ENCODE data around the gene SLC24A4. TPM values are rescaled to one million over a fixed set of nuclear protein-coding genes. Genes with fewer than 3 reads are reported as not detected.

The SLC24A4 gene
- polyA plus RNA-seq, 4 donors, result 0.16 to 0.31 TPM; not detected in 2

DNA sequence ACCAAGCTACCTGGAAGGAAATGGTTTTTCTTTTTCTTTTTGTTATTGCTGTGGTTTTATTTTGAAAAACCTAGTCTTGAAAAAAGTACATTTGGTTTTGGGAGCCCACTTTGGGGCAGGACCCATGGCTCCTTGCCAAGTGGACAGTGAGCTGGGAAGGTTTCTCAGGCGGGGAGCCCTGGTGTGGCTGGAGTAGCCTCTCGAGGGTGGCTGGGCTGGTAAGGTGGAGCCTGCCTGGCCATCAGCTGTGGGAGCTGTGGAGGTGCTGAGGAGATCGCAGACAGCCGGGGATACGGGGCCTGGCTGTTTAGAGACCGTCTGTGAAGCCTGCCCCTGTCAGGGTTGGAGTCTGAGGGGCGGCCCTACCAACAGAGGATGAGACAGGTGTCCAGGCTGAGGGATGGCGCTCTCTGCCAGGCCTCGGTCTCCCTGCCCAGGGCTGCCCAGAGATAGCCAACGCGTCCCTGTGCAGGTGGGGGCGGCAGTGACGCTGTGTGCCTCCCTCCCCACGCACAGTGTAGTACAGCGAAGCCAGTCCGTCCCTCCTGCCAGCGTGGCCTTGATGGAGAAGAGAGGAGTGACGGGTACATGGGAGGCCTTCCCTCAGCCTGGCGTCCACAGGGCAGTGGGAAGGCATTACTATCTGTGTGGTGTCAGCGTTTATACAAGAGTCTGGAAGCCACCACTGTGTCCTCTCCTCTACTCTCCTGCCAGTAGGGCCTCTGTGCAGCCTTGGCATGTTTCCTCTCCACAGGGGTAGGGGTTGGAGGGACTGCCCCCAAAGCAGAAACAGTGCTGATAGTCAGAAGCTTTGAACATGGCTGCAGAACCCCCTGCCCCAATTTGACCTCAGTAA is 196.5 kb downstream of the SLC24A4 start:
- FAIRE-seq, result no peak
- peaks cover 0 to 12% (median 0%) of the 10 kb centered on the region in 3 donors for H3K36me3 ChIP-seq (ENCODE audit: control insufficient read depth in 3 of 3, insufficient read depth in 2 of 3, low read depth in 1 of 3, low read length in 3 of 3)
- no peak for DNase-seq
- H3K9me3 ChIP-seq (ENCODE audit: control insufficient read depth in 2 of 2, insufficient read depth in 1 of 2, low read depth in 1 of 2, low read length in 1 of 2), result no peaks in the 10 kb centered on the region
- H3K4me3 ChIP-seq (ENCODE audit: low read depth in 1 of 3, low read length in 3 of 3), result no peak overlapping the region
- peak overlapping the region in 2 of 3 donors; percentile 16 to 24 for H3K27ac ChIP-seq (ENCODE audit: low read depth in 1 of 3, low read length in 2 of 3)
- no peaks in the 10 kb centered on the region for H3K27me3 ChIP-seq (ENCODE audit: control insufficient read depth in 3 of 3, insufficient read depth in 3 of 3, low read length in 3 of 3)
- WGBS, 3 donors, result 86 to 90% (median 87%) methylated on average over 18 to 20 of the region's 20 CpGs
- peaks cover 0 to 6% (median 2%) of the 10 kb centered on the region in 3 donors for H3K4me1 ChIP-seq (ENCODE audit: control insufficient read depth in 3 of 3, insufficient read depth in 2 of 3, low read depth in 1 of 3, low read length in 2 of 3)

DNA sequence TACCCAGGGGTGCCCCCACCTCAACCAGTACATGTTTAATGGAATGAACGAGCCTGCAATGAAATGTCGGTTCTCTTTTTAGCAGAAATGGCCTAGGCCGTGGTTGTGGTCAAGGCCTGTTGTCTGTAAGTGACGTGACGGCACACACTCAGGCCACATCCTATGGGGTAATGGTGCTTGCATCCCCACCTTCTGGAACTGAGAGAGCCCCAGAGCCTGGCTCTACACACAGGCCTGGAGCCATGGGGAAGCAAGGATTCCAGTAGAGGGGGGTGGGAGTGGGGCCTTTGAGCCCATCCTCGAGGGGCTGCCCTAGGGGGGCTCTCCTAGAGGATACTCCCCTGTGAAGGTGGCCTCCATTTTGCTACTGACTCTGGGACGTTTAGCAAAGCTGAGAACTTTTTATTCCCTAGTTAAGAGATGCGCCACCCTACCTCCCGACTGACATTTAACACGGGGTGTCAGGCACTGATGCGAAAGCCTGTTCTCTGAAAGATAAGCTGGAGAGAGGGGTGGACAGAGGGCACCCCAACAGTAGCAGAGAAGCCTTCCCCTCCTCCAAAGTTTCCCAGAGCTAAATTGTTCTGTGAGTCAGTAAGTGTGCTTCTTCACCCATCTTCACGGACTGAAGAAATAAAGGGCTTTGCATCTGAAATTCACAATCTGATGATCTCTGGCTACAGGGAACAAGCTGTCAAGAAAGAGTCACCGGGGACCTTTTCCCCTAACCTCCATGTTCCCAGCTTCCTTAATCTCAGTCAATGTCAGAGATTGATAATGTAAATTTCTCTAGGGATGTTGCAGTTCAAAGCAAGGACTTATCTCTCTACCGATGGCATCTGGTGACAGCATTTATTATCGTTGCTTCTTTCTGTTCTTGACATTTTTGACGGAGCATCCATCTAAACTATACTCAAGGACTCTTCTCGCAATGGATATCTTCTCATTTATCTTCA is 197.4 kb downstream of the SLC24A4 start:
- H3K27ac ChIP-seq (ENCODE audit: low read depth in 1 of 3, low read length in 2 of 3), result peak overlapping the region in 2 of 3 donors; percentile 16 to 27
- H3K27me3 ChIP-seq (ENCODE audit: control insufficient read depth in 3 of 3, insufficient read depth in 3 of 3, low read length in 3 of 3), result no peaks in the 10 kb centered on the region
- H3K36me3 ChIP-seq (ENCODE audit: control insufficient read depth in 3 of 3, insufficient read depth in 2 of 3, low read depth in 1 of 3, low read length in 3 of 3), result peaks cover 0 to 13% (median 0%) of the 10 kb centered on the region in 3 donors
- DNase-seq (no peak), FAIRE-seq (no peak)
- H3K4me1 ChIP-seq (ENCODE audit: control insufficient read depth in 3 of 3, insufficient read depth in 2 of 3, low read depth in 1 of 3, low read length in 2 of 3), result peaks cover 0 to 2% (median 0%) of the 10 kb centered on the region in 3 donors
- no peak overlapping the region for H3K4me3 ChIP-seq (ENCODE audit: low read depth in 1 of 3, low read length in 3 of 3)
- 81 to 91% (median 84%) methylated on average over 17 of the region's 17 CpGs for WGBS, 3 donors
- H3K9me3 ChIP-seq (ENCODE audit: control insufficient read depth in 2 of 2, insufficient read depth in 1 of 2, low read depth in 1 of 2, low read length in 1 of 2), result no peaks in the 10 kb centered on the region

DNA sequence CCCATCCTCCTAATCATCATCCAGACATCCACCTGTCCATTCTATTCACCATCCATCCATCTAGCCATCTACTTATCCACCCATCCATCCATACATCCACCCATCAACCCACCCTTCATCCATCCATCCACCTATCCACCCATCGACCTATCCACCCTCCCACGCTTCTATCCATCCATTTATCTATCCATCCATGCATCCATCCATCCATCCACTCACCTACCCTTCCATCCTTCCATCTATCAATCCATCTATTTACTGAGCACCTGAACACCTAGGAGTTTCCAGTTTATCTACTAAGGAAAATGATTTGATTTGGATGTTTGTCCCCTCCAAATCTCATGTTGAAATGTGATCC is 198.1 kb downstream of the SLC24A4 start:
- 93 to 96% (median 93%) methylated on average over 2 of the region's 2 CpGs for WGBS, 3 donors
- no peak overlapping the region for H3K27ac ChIP-seq (ENCODE audit: low read depth in 1 of 3, low read length in 2 of 3)
- H3K4me3 ChIP-seq (ENCODE audit: low read depth in 1 of 3, low read length in 3 of 3), result no peak overlapping the region
- peaks cover 0 to 13% (median 0%) of the 10 kb centered on the region in 3 donors for H3K36me3 ChIP-seq (ENCODE audit: control insufficient read depth in 3 of 3, insufficient read depth in 2 of 3, low read depth in 1 of 3, low read length in 3 of 3)
- FAIRE-seq (no peak), DNase-seq (no peak)
- H3K9me3 ChIP-seq (ENCODE audit: control insufficient read depth in 2 of 2, insufficient read depth in 1 of 2, low read depth in 1 of 2, low read length in 1 of 2), result no peaks in the 10 kb centered on the region
- H3K27me3 ChIP-seq (ENCODE audit: control insufficient read depth in 3 of 3, insufficient read depth in 3 of 3, low read length in 3 of 3), result no peaks in the 10 kb centered on the region
- peaks cover 0 to 2% (median 0%) of the 10 kb centered on the region in 3 donors for H3K4me1 ChIP-seq (ENCODE audit: control insufficient read depth in 3 of 3, insufficient read depth in 2 of 3, low read depth in 1 of 3, low read length in 2 of 3)

DNA sequence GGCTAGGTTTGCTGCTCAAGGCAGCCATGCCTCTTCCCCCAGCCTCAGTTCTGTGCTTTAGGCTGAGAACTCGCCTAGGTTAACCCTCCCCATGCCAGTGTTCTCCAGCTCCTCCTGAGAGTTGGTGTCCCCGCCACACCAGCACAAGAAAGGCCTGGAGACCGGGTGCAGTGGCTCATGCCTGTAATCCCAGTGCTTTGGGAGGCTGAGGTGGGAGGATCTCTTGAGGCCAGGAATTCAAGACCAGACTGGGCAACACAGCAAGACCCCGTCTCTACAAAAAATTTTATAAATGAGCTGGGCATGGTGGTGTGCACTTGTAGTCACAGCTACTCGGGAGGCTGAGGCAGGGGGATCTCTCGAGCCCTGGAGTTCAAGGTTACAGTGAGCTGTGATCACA is 200.8 kb downstream of the SLC24A4 start:
- FAIRE-seq (no peak), DNase-seq (no peak)
- Histone ChIP-seq H3K9me3 (ENCODE audit: control insufficient read depth in 2 of 2, insufficient read depth in 1 of 2, low read depth in 1 of 2, low read length in 1 of 2) (no peaks in the 10 kb centered on the region), H3K4me1 (ENCODE audit: control insufficient read depth in 3 of 3, insufficient read depth in 2 of 3, low read depth in 1 of 3, low read length in 2 of 3) (no peaks in the 10 kb centered on the region), H3K4me3 (ENCODE audit: low read depth in 1 of 3, low read length in 3 of 3) (no peak overlapping the region), H3K27me3 (ENCODE audit: control insufficient read depth in 3 of 3, insufficient read depth in 3 of 3, low read length in 3 of 3) (no peaks in the 10 kb centered on the region), H3K27ac (ENCODE audit: low read depth in 1 of 3, low read length in 2 of 3) (no peak overlapping the region), H3K36me3 (ENCODE audit: control insufficient read depth in 3 of 3, insufficient read depth in 2 of 3, low read depth in 1 of 3, low read length in 3 of 3) (peaks cover 0 to 13% (median 0%) of the 10 kb centered on the region in 3 donors)
- 84 to 92% (median 91%) methylated on average over 6 of the region's 6 CpGs for WGBS, 3 donors

DNA sequence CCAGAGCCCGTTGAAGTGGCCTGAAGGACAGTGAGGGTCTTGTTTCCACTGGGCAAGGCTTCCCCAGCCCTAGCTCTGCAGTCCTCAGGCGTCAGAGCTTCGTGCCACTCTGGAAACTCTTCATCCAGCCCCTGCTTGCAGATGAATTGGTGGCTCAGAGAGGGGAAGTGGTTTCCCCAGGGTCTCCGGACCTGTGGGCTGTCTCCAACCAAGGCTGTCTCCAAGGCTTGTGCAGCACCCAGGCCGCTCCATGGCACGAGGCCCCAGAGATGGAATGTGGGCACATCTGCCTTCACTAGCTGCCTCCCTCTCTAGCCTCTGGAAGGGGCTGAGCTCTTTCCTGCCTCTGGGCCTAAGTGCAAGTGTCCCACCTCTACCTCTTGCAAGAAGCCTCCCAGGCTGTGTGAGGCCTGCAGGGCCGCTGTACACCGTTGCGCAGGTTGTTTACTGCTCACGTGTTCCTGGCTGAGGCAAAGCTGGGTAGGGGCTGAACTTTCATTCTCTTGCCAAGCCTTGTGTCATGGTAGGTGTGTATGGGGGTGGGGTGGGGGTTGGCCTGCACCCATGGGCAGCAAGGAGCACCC is 201.7 kb downstream of the SLC24A4 start:
- no peak for DNase-seq
- Histone ChIP-seq H3K36me3 (ENCODE audit: control insufficient read depth in 3 of 3, insufficient read depth in 2 of 3, low read depth in 1 of 3, low read length in 3 of 3) (peaks cover 0 to 13% (median 0%) of the 10 kb centered on the region in 3 donors), H3K9me3 (ENCODE audit: control insufficient read depth in 2 of 2, insufficient read depth in 1 of 2, low read depth in 1 of 2, low read length in 1 of 2) (no peaks in the 10 kb centered on the region), H3K4me3 (ENCODE audit: low read depth in 1 of 3, low read length in 3 of 3) (no peak overlapping the region), H3K27me3 (ENCODE audit: control insufficient read depth in 3 of 3, insufficient read depth in 3 of 3, low read length in 3 of 3) (no peaks in the 10 kb centered on the region), H3K4me1 (ENCODE audit: control insufficient read depth in 3 of 3, insufficient read depth in 2 of 3, low read depth in 1 of 3, low read length in 2 of 3) (no peaks in the 10 kb centered on the region), H3K27ac (ENCODE audit: low read depth in 1 of 3, low read length in 2 of 3) (peak overlapping the region in 1 of 3 donors; percentile 15)
- FAIRE-seq, result no peak
- 73 to 84% (median 79%) methylated on average over 10 of the region's 10 CpGs for WGBS, 3 donors

DNA sequence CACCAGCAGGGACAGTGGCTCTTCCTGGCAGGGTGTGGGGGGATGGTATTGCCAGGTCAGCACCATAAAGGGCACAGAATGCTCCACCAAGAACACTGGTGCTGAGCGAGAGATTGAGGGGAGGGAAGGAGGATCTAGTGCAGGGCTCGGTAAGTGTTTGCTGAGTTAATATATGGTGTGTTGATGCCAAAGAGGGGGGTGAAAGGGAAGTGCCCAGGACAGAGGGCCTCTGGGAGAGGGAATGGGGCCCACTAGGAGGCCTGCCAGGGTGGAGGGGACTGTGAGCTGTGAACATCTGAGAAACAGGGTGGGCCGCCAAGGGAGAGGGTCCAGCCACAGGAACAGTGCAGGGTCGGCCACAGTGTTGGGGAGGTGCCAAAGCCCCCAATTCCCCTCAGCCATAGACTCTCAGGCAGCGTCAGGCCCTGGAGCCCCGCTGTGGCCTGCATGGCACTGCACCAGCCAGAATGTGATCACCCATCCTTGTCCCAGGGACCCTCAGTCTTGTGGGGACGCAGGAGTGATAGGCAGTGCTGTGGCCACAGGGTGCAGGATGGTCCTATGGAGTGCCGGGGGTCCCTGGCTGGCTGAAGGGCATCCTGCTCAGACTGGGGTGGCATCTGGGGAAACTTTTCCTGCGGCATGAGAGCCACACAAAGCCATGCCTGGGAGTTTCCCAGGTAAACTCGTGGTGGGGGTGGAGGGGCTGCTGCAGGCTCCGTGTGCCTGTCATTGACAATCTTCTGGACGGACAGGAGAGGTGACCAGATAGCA is 202.5 kb downstream of the SLC24A4 start:
- WGBS, 3 donors, result 85 to 92% (median 87%) methylated on average over 11 to 12 of the region's 12 CpGs
- DNase-seq, result no peak
- no peaks in the 10 kb centered on the region for H3K4me1 ChIP-seq (ENCODE audit: control insufficient read depth in 3 of 3, insufficient read depth in 2 of 3, low read depth in 1 of 3, low read length in 2 of 3)
- H3K27ac ChIP-seq (ENCODE audit: low read depth in 1 of 3, low read length in 2 of 3), result no peak overlapping the region
- no peaks in the 10 kb centered on the region for H3K9me3 ChIP-seq (ENCODE audit: control insufficient read depth in 2 of 2, insufficient read depth in 1 of 2, low read depth in 1 of 2, low read length in 1 of 2)
- peaks cover 0 to 8% (median 0%) of the 10 kb centered on the region in 3 donors for H3K36me3 ChIP-seq (ENCODE audit: control insufficient read depth in 3 of 3, insufficient read depth in 2 of 3, low read depth in 1 of 3, low read length in 3 of 3)
- no peak for FAIRE-seq
- no peak overlapping the region for H3K4me3 ChIP-seq (ENCODE audit: low read depth in 1 of 3, low read length in 3 of 3)
- no peaks in the 10 kb centered on the region for H3K27me3 ChIP-seq (ENCODE audit: control insufficient read depth in 3 of 3, insufficient read depth in 3 of 3, low read length in 3 of 3)

DNA sequence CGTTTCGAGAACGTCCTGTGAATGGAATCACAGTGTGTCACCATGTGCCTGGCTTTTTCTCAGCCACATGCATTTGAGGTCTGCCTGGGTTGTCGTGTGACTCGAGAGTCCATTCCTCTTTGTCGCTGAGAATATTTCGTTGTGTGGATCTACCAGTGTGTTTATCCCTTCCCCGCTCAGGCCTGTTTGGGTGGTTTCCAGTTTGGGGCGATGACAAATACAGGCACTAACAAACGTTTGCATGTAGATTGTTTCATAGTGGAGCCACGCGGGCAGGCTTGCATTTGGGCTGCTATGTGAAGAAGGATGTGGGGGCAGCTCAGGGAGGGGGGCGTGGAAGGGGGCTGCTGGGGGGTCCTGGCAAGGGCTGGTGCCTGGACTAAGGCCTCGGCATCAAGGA is 204.8 kb downstream of the SLC24A4 start:
- no peak for DNase-seq
- WGBS, 3 donors, result 71 to 84% (median 78%) methylated on average over 14 of the region's 14 CpGs
- Histone ChIP-seq H3K4me3 (ENCODE audit: low read depth in 1 of 3, low read length in 3 of 3) (no peak overlapping the region), H3K27ac (ENCODE audit: low read depth in 1 of 3, low read length in 2 of 3) (no peak overlapping the region), H3K9me3 (ENCODE audit: control insufficient read depth in 2 of 2, insufficient read depth in 1 of 2, low read depth in 1 of 2, low read length in 1 of 2) (no peaks in the 10 kb centered on the region), H3K36me3 (ENCODE audit: control insufficient read depth in 3 of 3, insufficient read depth in 2 of 3, low read depth in 1 of 3, low read length in 3 of 3) (peaks cover 0 to 6% (median 0%) of the 10 kb centered on the region in 3 donors), H3K27me3 (ENCODE audit: control insufficient read depth in 3 of 3, insufficient read depth in 3 of 3, low read length in 3 of 3) (no peaks in the 10 kb centered on the region), H3K4me1 (ENCODE audit: control insufficient read depth in 3 of 3, insufficient read depth in 2 of 3, low read depth in 1 of 3, low read length in 2 of 3) (no peaks in the 10 kb centered on the region)
- no peak for FAIRE-seq
